Activated T-cell treated with anti-CD3 and anti-CD28 coated beads, Interleukin-2, amount 50 U/mL, for 4 hours (primary cell): ENCODE data around the gene PLCB2. TPM values are rescaled to one million over a fixed set of nuclear protein-coding genes. Genes with fewer than 3 reads are reported as not detected.

Experiments used
- ATAC-seq, 2 donors: fragments of 200-7000 bp; cut with Tn5 transposase; one replicate each; pipeline ENCODE4 v1.10.0; 2021
- DNase-seq: peaks from one replicate; pipeline ENCODE4 v3.0.0-alpha.2; 2020
- H3K27me3 Mint-ChIP-seq: one replicate; pipeline ENCODE4 v1.8.0; 2021; ENCODE audit warnings: low read depth, mixed read lengths
- H3K36me3 Mint-ChIP-seq: one replicate; pipeline ENCODE4 v1.8.0; 2022; ENCODE audit warnings: mixed read lengths; ENCODE audit not compliant: insufficient read depth
- H3K4me1 Mint-ChIP-seq: one replicate; pipeline ENCODE4 v1.8.0; 2021; ENCODE audit warnings: low read depth, mixed read lengths
- H3K4me3 Mint-ChIP-seq: one replicate; pipeline ENCODE4 v1.8.0; 2021; ENCODE audit warnings: mild to moderate bottlenecking, moderate library complexity, mixed read lengths
- H3K9me3 Mint-ChIP-seq: one replicate; pipeline ENCODE4 v1.8.0; 2021; ENCODE audit warnings: mixed read lengths
- total RNA-seq, 3 donors: library from RNA; stranded (reverse); gene quantifications; one replicate each; pipeline ENCODE4 v1.2.1, GENCODE V29; 2021

PLCB2 gene
- total RNA-seq, 3 donors from 2014 or later = 41.7 to 50.3 (median 48.6) TPM

DNA sequence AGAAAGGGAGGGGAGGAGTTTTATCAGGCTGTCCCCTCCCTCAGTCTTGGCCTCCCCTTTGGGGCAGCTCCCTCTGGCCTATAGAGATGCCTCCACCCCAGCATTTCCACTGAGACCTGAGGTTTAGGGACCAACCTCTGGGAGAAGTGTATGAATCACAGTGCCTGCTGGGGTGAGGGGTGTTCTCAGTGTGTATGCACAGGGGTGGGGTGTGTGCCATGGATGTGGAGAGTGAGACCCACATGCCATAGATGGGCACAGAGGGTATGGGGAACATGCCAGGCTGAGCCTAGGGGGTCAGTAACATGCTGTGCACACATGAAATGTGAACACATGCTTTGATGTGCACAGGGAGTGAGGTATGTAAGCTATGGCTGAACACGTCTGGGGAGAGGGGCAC is 12.4 kb downstream of the PLCB2 start:
- Mint-ChIP-seq H3K27me3 (no peaks in the 10 kb centered on the region), H3K4me3 (no peak overlapping the region), H3K36me3 (peaks cover 24% of the 10 kb centered on the region), H3K9me3 (no peaks in the 10 kb centered on the region), H3K4me1 (no peaks in the 10 kb centered on the region)
- no peak for DNase-seq
- no peak for ATAC-seq

DNA sequence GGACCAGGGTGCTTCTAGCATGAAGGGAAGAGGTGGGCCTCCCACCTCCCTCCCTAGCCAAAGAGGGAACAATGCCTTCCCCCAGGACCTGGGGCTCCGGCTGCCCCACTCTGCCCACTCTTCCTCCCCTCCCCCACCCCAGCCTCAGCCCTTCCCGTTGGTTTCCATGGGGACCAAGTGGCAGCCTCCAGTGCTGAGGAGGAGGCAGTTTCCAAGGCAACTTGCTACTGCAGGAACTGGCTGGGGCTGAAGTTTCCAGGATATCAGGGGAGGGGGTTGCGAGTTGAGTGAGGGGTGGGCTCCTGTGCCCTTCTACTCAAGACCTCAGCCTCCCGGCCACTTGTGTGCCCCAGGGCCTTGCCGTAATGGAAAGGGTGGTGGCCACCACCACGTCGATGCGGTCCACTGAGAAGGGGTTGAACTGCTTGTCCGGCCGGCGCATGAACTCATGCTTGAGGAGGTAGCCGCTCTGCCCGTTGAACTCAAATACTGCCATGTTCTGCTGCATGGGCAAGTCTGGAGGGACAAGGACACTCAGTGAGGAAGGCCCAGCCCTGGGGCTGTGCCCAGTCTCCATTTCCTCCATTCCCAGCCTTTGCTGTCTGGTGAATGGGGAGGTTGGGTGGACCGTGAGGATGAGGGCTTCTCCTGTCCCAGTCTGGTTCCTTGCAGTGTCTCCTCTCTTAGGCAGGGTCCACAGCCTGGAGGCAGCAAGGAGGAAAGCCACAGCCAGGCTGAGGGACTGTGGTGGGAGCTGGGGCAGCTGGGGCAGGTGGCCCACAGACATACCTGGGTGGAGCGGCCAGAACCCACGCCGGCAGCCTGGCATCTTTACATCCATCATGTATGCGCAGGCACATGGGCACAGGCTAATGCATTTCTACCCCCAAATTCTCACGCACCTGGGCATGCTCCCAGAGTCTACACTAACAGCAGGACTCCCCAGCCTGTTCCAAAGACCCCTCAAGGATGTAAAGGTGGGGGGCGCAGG is 13.5 kb downstream of the PLCB2 start:
- DNase-seq (no peak), ATAC-seq (no peak)
- Mint-ChIP-seq H3K4me3 (no peak overlapping the region), H3K9me3 (no peaks in the 10 kb centered on the region), H3K36me3 (peaks cover 20% of the 10 kb centered on the region), H3K4me1 (no peaks in the 10 kb centered on the region), H3K27me3 (no peaks in the 10 kb centered on the region)

DNA sequence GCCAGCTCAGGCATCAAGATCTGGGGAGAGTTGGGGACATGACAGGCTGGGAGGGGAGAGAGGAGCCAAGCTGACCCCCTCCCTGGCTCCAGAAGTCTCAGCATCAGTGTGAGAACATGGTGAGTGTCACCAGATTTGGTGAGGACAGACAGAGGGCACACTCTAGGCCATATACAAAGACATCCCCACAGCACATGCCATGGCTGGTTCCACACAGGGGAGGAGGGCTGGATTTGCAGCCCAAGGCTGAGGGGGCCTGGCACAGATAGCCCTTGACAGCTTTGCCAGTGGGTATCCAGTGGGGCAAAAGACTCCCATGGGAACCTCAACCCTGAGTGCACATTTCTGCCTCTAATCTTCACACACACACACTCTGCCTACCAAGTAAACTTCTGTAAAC is 14.7 kb downstream of the PLCB2 start:
- ATAC-seq (no peak), DNase-seq (no peak)
- peaks cover 19% of the 10 kb centered on the region for H3K36me3 Mint-ChIP-seq
- H3K4me3 Mint-ChIP-seq = no peak overlapping the region
- no peaks in the 10 kb centered on the region for H3K4me1 Mint-ChIP-seq
- no peaks in the 10 kb centered on the region for H3K9me3 Mint-ChIP-seq
- no peaks in the 10 kb centered on the region for H3K27me3 Mint-ChIP-seq

DNA sequence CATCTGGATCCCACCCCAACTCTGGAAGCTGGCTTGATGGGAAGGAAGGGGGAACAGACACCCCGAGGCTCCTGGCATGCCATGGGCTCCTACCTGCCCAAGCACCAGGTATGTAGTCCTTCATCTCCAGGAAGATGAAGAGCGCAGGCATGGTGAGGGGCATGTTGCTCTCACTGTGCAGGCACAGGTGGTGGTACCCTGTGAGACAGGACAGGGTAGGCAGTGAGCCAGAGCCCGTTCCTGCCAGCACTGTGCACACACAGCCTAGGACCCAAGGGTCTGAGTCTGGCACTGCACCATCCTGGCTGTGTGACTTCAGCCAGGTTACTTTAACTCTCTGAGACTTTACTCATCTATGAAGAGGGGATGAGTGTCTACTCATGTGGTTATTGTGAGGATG is 15.5 kb downstream of the PLCB2 start:
- Mint-ChIP-seq H3K4me1 (no peaks in the 10 kb centered on the region), H3K36me3 (peaks cover 17% of the 10 kb centered on the region), H3K27me3 (no peaks in the 10 kb centered on the region), H3K9me3 (no peaks in the 10 kb centered on the region), H3K4me3 (no peak overlapping the region)
- ATAC-seq = no peak
- DNase-seq = no peak

DNA sequence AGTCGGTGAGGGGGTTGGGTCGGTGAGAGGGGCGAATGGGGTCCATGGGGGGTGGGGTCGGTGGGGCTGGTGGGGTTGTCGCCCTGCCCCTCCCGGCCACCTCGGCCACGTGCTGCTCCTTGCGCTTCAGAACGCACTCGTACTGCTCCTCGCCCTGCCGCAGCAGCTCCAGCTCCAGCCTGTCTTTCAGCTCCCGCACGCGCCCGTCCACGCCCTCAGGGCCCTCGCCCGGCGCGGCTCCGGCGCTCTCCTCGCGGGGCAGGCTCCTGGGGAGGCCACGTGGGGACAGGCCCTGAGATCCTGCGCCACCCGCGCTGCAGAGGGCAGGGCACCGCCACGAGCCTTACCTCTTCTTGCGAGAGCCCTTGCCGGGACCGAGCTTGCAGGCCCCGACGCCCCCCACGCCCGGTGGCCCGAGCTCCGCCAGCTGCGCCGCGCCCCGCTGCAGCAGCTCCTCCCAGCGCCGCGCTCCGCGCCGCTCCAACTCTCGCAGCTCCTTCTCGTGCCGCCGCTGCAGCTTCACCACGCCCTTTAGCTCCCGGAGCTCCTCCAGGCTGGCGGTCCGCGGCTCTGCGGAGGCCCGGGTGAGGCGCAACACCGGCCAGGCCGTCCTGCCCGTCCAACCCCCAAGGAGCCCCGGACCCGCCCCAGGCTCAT is 16.7 kb downstream of the PLCB2 start:
- H3K9me3 Mint-ChIP-seq = no peaks in the 10 kb centered on the region
- H3K4me1 Mint-ChIP-seq = no peaks in the 10 kb centered on the region
- no peak for ATAC-seq
- H3K36me3 Mint-ChIP-seq = peaks cover 13% of the 10 kb centered on the region
- H3K4me3 Mint-ChIP-seq = no peak overlapping the region
- no peaks in the 10 kb centered on the region for H3K27me3 Mint-ChIP-seq
- no peak for DNase-seq

GRCh38 chr15:40290545-40290917 is 17.2 kb downstream of the PLCB2 start:
- Mint-ChIP-seq H3K4me3 (no peak overlapping the region), H3K36me3 (peaks cover 12% of the 10 kb centered on the region), H3K27me3 (no peaks in the 10 kb centered on the region), H3K4me1 (no peaks in the 10 kb centered on the region), H3K9me3 (no peaks in the 10 kb centered on the region)
- ATAC-seq (no peak), DNase-seq (no peak)

DNA sequence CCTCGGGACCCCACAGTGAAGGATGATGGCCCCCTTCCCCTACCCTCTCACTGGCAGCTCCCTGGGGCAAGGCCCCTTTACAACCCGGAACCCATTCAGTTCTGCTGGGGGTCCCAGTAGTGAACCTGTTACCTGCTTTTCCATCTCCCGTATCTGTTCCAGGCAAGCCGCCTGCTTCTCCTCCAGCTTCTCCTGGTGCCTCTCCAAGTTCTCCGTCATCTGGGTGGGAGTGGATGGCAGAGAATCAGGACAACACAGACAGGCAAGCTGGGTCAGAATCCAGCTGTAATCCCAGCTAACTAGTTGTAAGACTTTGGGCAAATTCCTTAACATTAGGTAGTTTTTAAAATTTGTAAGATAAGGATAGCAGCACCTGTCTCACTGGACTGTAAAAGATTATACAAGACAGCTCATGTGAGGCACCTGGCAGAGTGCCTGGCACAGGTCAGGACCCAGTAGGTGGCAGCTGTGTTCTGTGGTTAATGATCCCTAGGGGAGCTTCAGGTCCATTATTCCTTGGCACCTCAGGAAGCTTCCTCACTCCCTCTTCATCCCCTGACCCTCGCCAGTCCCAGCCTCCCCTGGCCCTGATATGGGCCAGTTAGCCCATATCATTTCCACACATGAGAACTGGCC is 18.5 kb downstream of the PLCB2 start:
- Mint-ChIP-seq H3K4me1 (no peaks in the 10 kb centered on the region), H3K36me3 (peaks cover 10% of the 10 kb centered on the region), H3K4me3 (no peak overlapping the region), H3K27me3 (no peaks in the 10 kb centered on the region), H3K9me3 (no peaks in the 10 kb centered on the region)
- ATAC-seq (no peak), DNase-seq (no peak)

DNA sequence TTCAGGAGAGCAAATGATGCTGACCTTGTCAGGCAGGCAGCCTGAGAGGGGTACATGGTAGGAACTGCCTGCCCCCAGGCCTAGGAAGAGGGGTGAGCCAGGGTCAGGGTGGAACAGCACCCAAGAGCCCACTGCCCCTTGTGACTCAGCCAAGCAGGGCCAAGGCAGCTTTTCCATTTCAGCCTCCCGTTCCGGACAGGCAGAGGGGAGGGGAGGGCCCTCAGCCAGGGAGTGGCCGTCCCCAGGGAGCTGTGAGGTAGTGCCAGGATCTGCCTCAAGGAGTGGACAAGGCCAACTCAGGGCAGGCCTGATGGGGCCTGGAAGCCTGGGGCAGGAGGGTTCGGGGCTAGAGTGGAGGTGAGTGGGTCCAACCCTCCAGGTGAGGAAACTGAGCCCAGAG is 19.8 kb downstream of the PLCB2 start:
- DNase-seq (no peak), ATAC-seq (no peak)
- H3K4me3 Mint-ChIP-seq = no peak overlapping the region
- no peaks in the 10 kb centered on the region for H3K9me3 Mint-ChIP-seq
- H3K4me1 Mint-ChIP-seq = no peaks in the 10 kb centered on the region
- peaks cover 7% of the 10 kb centered on the region for H3K36me3 Mint-ChIP-seq
- H3K27me3 Mint-ChIP-seq = no peaks in the 10 kb centered on the region

- no peak for ATAC-seq
- H3K4me3 Mint-ChIP-seq = no peak overlapping the region
- no peaks in the 10 kb centered on the region for H3K27me3 Mint-ChIP-seq
Measured at GRCh38 chr15:40287505-40287904, 20.2 kb downstream of the PLCB2 start.

GRCh38 chr15:40286794-40287193 is 20.9 kb downstream of the PLCB2 start:
- Mint-ChIP-seq H3K4me1 (no peaks in the 10 kb centered on the region), H3K4me3 (no peak overlapping the region)

More at GRCh38 chr15:40287505-40287904, 20.2 kb downstream of the PLCB2 start:
- no peaks in the 10 kb centered on the region for H3K9me3 Mint-ChIP-seq
- DNase-seq = no peak
- peaks cover 7% of the 10 kb centered on the region for H3K36me3 Mint-ChIP-seq
- H3K4me1 Mint-ChIP-seq = no peaks in the 10 kb centered on the region

GRCh38 chr15:40286061-40286532 is 21.6 kb downstream of the PLCB2 start:
- H3K4me1 Mint-ChIP-seq = no peaks in the 10 kb centered on the region
- DNase-seq = no peak

More at GRCh38 chr15:40286794-40287193, 20.9 kb downstream of the PLCB2 start:
- Mint-ChIP-seq H3K27me3 (no peaks in the 10 kb centered on the region), H3K36me3 (peaks cover 7% of the 10 kb centered on the region), H3K9me3 (no peaks in the 10 kb centered on the region)
- DNase-seq (no peak), ATAC-seq (no peak)

DNA sequence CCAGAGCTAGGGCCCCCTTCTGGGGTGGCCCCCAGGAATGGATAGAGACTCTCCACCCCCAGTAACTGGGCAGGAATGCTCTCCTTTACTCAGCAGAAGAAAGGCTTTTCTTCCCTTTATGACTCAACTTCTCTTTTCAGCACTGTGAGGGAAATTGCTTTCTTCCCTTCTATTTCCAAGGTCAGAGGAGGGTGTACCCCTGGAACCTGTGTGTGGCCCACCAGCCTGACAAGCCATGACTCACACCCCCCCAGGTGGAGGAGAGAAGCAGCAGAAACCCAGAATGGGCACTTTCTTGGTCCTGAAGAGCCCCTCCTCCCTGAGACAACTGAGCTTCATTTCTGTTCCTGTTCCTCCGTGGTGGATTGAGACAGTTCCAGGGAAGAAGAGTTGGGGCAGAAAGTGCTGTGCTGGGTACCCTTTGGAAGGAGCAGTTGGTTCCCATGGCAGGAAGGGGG is 22.2 kb downstream of the PLCB2 start:
- Mint-ChIP-seq H3K36me3 (peaks cover 7% of the 10 kb centered on the region), H3K4me3 (no peak overlapping the region), H3K4me1 (peaks cover 2% of the 10 kb centered on the region), H3K9me3 (no peaks in the 10 kb centered on the region), H3K27me3 (peaks cover 4% of the 10 kb centered on the region)
- DNase-seq = no peak
- no peak for ATAC-seq

More at GRCh38 chr15:40286061-40286532, 21.6 kb downstream of the PLCB2 start:
- H3K4me3 Mint-ChIP-seq = no peak overlapping the region
- no peaks in the 10 kb centered on the region for H3K9me3 Mint-ChIP-seq
- H3K27me3 Mint-ChIP-seq = peaks cover 2% of the 10 kb centered on the region
- peaks cover 7% of the 10 kb centered on the region for H3K36me3 Mint-ChIP-seq
- no peak for ATAC-seq

GRCh38 chr15:40285151-40285550 is 22.6 kb downstream of the PLCB2 start:
- DNase-seq (no peak), ATAC-seq (no peak)
- no peak overlapping the region for H3K4me3 Mint-ChIP-seq
- peaks cover 7% of the 10 kb centered on the region for H3K36me3 Mint-ChIP-seq
- no peaks in the 10 kb centered on the region for H3K9me3 Mint-ChIP-seq
- peaks cover 2% of the 10 kb centered on the region for H3K4me1 Mint-ChIP-seq
- H3K27me3 Mint-ChIP-seq = peaks cover 9% of the 10 kb centered on the region

- Mint-ChIP-seq H3K9me3 (no peaks in the 10 kb centered on the region), H3K4me1 (peaks cover 2% of the 10 kb centered on the region), H3K4me3 (no peak overlapping the region), H3K27me3 (peaks cover 16% of the 10 kb centered on the region), H3K36me3 (peaks cover 2% of the 10 kb centered on the region)
- no peak for DNase-seq
- no peak for ATAC-seq
Measured at GRCh38 chr15:40283615-40284300, 24.0 kb downstream of the PLCB2 start.
